Suprapubic skin (tissue), 4 donors: Measurements from ENCODE around the gene PCDHB12.

Source experiments
- EP300 ChIP-seq: sonication (generic); formaldehyde crosslinking; IDR thresholded peaks from one replicate; pipeline ENCODE4 v1.6.1; 2017; ENCODE audit warnings: antibody characterized with exemption
- POLR2AphosphoS5 ChIP-seq, 3 donors: sonication (generic); formaldehyde crosslinking; IDR thresholded peaks; one replicate each; pipeline ENCODE4 v1.6.1; 2017; ENCODE audit warnings: antibody characterized with exemption in 3 of 3
- TF ChIP-seq, protein P1 (sequence below), 2 donors: fragments of 200-600 bp in 1 of 2; fragments of 450-650 bp in 1 of 2; sonication (generic) in 1 of 2; IDR thresholded peaks; one replicate each; pipeline ENCODE4 v1.5.1; 2016 to 2019; ENCODE audit warnings: antibody characterized with exemption in 2 of 2, mild to moderate bottlenecking in 1 of 2, moderate library complexity in 1 of 2

GRCh38 chr5:141250576-141250975 lies 42.1 kb downstream of the PCDHB12 start:
- TF ChIP-seq, protein P1, sequence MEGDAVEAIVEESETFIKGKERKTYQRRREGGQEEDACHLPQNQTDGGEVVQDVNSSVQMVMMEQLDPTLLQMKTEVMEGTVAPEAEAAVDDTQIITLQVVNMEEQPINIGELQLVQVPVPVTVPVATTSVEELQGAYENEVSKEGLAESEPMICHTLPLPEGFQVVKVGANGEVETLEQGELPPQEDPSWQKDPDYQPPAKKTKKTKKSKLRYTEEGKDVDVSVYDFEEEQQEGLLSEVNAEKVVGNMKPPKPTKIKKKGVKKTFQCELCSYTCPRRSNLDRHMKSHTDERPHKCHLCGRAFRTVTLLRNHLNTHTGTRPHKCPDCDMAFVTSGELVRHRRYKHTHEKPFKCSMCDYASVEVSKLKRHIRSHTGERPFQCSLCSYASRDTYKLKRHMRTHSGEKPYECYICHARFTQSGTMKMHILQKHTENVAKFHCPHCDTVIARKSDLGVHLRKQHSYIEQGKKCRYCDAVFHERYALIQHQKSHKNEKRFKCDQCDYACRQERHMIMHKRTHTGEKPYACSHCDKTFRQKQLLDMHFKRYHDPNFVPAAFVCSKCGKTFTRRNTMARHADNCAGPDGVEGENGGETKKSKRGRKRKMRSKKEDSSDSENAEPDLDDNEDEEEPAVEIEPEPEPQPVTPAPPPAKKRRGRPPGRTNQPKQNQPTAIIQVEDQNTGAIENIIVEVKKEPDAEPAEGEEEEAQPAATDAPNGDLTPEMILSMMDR (IDR thresholded peaks at IDR 0.05): no peak
- TF ChIP-seq POLR2AphosphoS5 (IDR thresholded peaks at IDR 0.05) (no peak), EP300 (no peak)
